ENCODE data around the gene RAVER1.
A peak's percentile ranks its signal among the peaks of the same experiment; 100 is the strongest.
"Not testable (repeated sequence)": the region's sequence is repeated elsewhere in the genome, so short reads cannot be mapped to it uniquely, and the experiment has no call there.

RAVER1 gene

GRCh38 chr19:10362259-10362658 is 28.9 kb upstream of the RAVER1 start:
- Mint-ChIP-seq H3K27me3 (no peaks in the 10 kb centered on the region), H3K4me1 (no peaks in the 10 kb centered on the region), H3K4me3 (no peak overlapping the region), H3K9me3 (no peaks in the 10 kb centered on the region), H3K36me3 (peaks cover 40% of the 10 kb centered on the region), H3K27ac (no peak overlapping the region)
- CTCF ChIA-PET: no interaction called here
- no peak for DNase-seq

- Mint-ChIP-seq H3K27ac (no peak overlapping the region), H3K4me1 (no peaks in the 10 kb centered on the region), H3K27me3 (no peaks in the 10 kb centered on the region), H3K4me3 (no peak overlapping the region), H3K36me3 (peaks cover 40% of the 10 kb centered on the region), H3K9me3 (no peaks in the 10 kb centered on the region)
- DNase-seq: no peak
- CTCF ChIA-PET: no interaction called here
Measured at GRCh38 chr19:10361569-10362011, 28.3 kb upstream of the RAVER1 start.

GRCh38 chr19:10356431-10356830 is 23.1 kb upstream of the RAVER1 start:
- Mint-ChIP-seq H3K9me3 (no peaks in the 10 kb centered on the region), H3K4me3 (no peak overlapping the region), H3K27ac (peak overlapping the region; percentile 45), H3K4me1 (no peaks in the 10 kb centered on the region), H3K27me3 (no peaks in the 10 kb centered on the region), H3K36me3 (peaks cover 47% of the 10 kb centered on the region)
- CTCF ChIA-PET: interaction anchor here (1.0 kb wide), 1 partner anchor 32 kb away, joined by 3 read pairs; no protein-coding TSS in a partner anchor
- DNase-seq: no peak

GRCh38 chr19:10353793-10354391 is 20.6 kb upstream of the RAVER1 start:
- Mint-ChIP-seq H3K4me3 (no peak overlapping the region), H3K9me3 (no peaks in the 10 kb centered on the region), H3K27ac (no peak overlapping the region), H3K36me3 (peaks cover 37% of the 10 kb centered on the region), H3K27me3 (no peaks in the 10 kb centered on the region), H3K4me1 (no peaks in the 10 kb centered on the region)
- CTCF ChIA-PET: no interaction called here
- peak; percentile 55 for DNase-seq

- CTCF ChIA-PET: no interaction called here
- DNase-seq: no peak
- no peaks in the 10 kb centered on the region for H3K27me3 Mint-ChIP-seq
Measured at GRCh38 chr19:10352764-10353671, 19.7 kb upstream of the RAVER1 start.

GRCh38 chr19:10346509-10346908 is 13.2 kb upstream of the RAVER1 start:
- CTCF ChIA-PET: no interaction called here
- DNase-seq: no peak
- no peaks in the 10 kb centered on the region for H3K4me1 Mint-ChIP-seq

More at GRCh38 chr19:10352764-10353671, 19.7 kb upstream of the RAVER1 start:
- Mint-ChIP-seq H3K4me3 (no peak overlapping the region), H3K4me1 (no peaks in the 10 kb centered on the region), H3K9me3 (no peaks in the 10 kb centered on the region), H3K27ac (no peak overlapping the region), H3K36me3 (peaks cover 37% of the 10 kb centered on the region)

GRCh38 chr19:10344780-10345179 is 11.5 kb upstream of the RAVER1 start:
- Mint-ChIP-seq H3K36me3 (no peaks in the 10 kb centered on the region), H3K27ac (no peak overlapping the region), H3K27me3 (no peaks in the 10 kb centered on the region), H3K9me3 (no peaks in the 10 kb centered on the region), H3K4me3 (no peak overlapping the region), H3K4me1 (peaks cover 9% of the 10 kb centered on the region)
- no peak for DNase-seq
- CTCF ChIA-PET: interaction anchor here (0.6 to 1.4 kb wide), 2 partner anchors 12 to 24 kb away, joined by 3 read pairs; partner anchors contain the start of gene RAVER1

More at GRCh38 chr19:10346509-10346908, 13.2 kb upstream of the RAVER1 start:
- Mint-ChIP-seq H3K4me3 (no peak overlapping the region), H3K36me3 (peaks cover 5% of the 10 kb centered on the region), H3K27me3 (no peaks in the 10 kb centered on the region), H3K9me3 (no peaks in the 10 kb centered on the region), H3K27ac (no peak overlapping the region)

- CTCF ChIA-PET: interaction anchor here (0.6 kb wide), 1 partner anchor 73 kb away, joined by 3 read pairs; the partner anchor contains the start of gene ICAM1
- Mint-ChIP-seq H3K4me1 (peaks cover 22% of the 10 kb centered on the region), H3K9me3 (no peaks in the 10 kb centered on the region), H3K27me3 (no peaks in the 10 kb centered on the region), H3K4me3 (no peak overlapping the region), H3K27ac (no peak overlapping the region), H3K36me3 (peaks cover 6% of the 10 kb centered on the region)
- DNase-seq: no peak
Measured at GRCh38 chr19:10343495-10343894, 10.2 kb upstream of the RAVER1 start.

GRCh38 chr19:10339977-10340376 is 6.6 kb upstream of the RAVER1 start:
- Mint-ChIP-seq H3K27me3 (no peaks in the 10 kb centered on the region), H3K27ac (peak overlapping the region; percentile 91), H3K9me3 (no peaks in the 10 kb centered on the region), H3K4me3 (peak overlapping the region; percentile 98), H3K36me3 (peaks cover 19% of the 10 kb centered on the region), H3K4me1 (peaks cover 39% of the 10 kb centered on the region)
- CTCF ChIA-PET: interaction anchor here (0.5 to 0.8 kb wide), 2 partner anchors 9 to 42 kb away, joined by 3 read pairs; no protein-coding TSS in a partner anchor
- no peak for DNase-seq

GRCh38 chr19:10339380-10339960 is 6.1 kb upstream of the RAVER1 start, which contains the start of gene ICAM3:
Gene ICAM3 (minus strand): TSS chr19:10339624. CDS start chr19:10339614, 10 bp downstream.
- Mint-ChIP-seq H3K27ac (peak within 1 kb of the TSS; percentile 91), H3K9me3 (no peaks in the 10 kb centered on the region), H3K4me1 (peaks cover 43% of the 10 kb centered on the region), H3K27me3 (no peaks in the 10 kb centered on the region), H3K4me3 (peak within 1 kb of the TSS; percentile 98), H3K36me3 (peaks cover 23% of the 10 kb centered on the region)
- peak; percentile 80 for DNase-seq
- CTCF ChIA-PET: no interaction called here

- H3K9me3 Mint-ChIP-seq: no peaks in the 10 kb centered on the region
- no peak for DNase-seq
- peaks cover 27% of the 10 kb centered on the region for H3K36me3 Mint-ChIP-seq
- H3K27me3 Mint-ChIP-seq: no peaks in the 10 kb centered on the region
- peaks cover 48% of the 10 kb centered on the region for H3K4me1 Mint-ChIP-seq
- H3K27ac Mint-ChIP-seq: peak overlapping the region; percentile 91
- CTCF ChIA-PET: no interaction called here
- peak overlapping the region; percentile 98 for H3K4me3 Mint-ChIP-seq
Measured at GRCh38 chr19:10338940-10339339, 5.6 kb upstream of the RAVER1 start.

- H3K27ac Mint-ChIP-seq, DNase-seq, H3K4me3 Mint-ChIP-seq, H3K27me3 Mint-ChIP-seq, H3K9me3 Mint-ChIP-seq: not testable (repeated sequence)
- peaks cover 68% of the 10 kb centered on the region for H3K4me1 Mint-ChIP-seq
- peaks cover 43% of the 10 kb centered on the region for H3K36me3 Mint-ChIP-seq
- CTCF ChIA-PET: interaction anchor here (1.1 kb wide), 1 partner anchor 22 kb away, joined by 3 read pairs; no protein-coding TSS in a partner anchor
Measured at GRCh38 chr19:10336725-10337124, 3.4 kb upstream of the RAVER1 start.

- no peak for DNase-seq
- Mint-ChIP-seq H3K27me3 (no peaks in the 10 kb centered on the region), H3K4me3 (no peak overlapping the region), H3K4me1 (peaks cover 65% of the 10 kb centered on the region), H3K36me3 (peaks cover 43% of the 10 kb centered on the region), H3K27ac (no peak overlapping the region), H3K9me3 (no peaks in the 10 kb centered on the region)
- CTCF ChIA-PET: no interaction called here
Measured at GRCh38 chr19:10335352-10335985, 2.1 kb upstream of the RAVER1 start.

Measured in activated naive CD4-positive, alpha-beta T cell treated with anti-CD3 and anti-CD28 coated beads, Interleukin-2, amount 10 ng/mL, durations not matched to agents 7 days and 5 days (primary cell).